Measurements from ENCODE around the gene ALDH3A2. TPM values are rescaled to one million over a fixed set of nuclear protein-coding genes. Genes with fewer than 3 reads are reported as not detected.

ALDH3A2 gene
- total RNA-seq, 6 experiments from 2014 or later, result 12.0 to 20.6 (median 18.4) TPM

GRCh38 chr17:19630035-19630434 lies 18.5 kb upstream of the ALDH3A2 start:
- Mint-ChIP-seq H3K4me3 (no peak overlapping the region), H3K36me3 (ENCODE audit: low read depth) (no peaks in the 10 kb centered on the region), H3K27ac (no peak overlapping the region), H3K4me1 (ENCODE audit: low read depth) (peaks cover 6% of the 10 kb centered on the region), H3K9me3 (no peaks in the 10 kb centered on the region), H3K27me3 (ENCODE audit: insufficient read depth) (peaks cover 7% of the 10 kb centered on the region)
- TF ChIP-seq CTCF (IDR thresholded peaks at IDR 0.05), result no peak
- DNase-seq, result no peak

DNA sequence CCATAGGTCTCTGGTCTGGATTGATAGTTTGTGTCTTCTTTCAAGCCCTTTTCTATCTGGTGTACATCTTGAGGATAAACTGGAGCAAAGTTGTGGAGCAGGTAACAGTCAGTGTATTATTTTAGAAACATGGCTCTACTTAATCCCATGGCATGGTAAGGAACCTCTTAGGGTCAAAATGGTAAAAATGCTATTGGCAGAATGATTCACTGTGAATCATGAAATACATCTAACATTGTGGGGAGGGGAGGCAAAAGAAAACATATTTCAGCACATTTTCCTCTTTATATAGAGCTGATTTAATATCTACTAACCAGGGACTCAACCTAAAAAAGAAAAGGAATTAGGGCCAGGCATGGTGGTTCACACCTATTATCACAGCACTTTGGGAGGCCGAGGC lies 17.9 kb upstream of the ALDH3A2 start:
- no peak overlapping the region for H3K4me3 Mint-ChIP-seq
- TF ChIP-seq CTCF (IDR thresholded peaks at IDR 0.05), result no peak
- no peaks in the 10 kb centered on the region for H3K9me3 Mint-ChIP-seq
- no peaks in the 10 kb centered on the region for H3K36me3 Mint-ChIP-seq (ENCODE audit: low read depth)
- peaks cover 6% of the 10 kb centered on the region for H3K4me1 Mint-ChIP-seq (ENCODE audit: low read depth)
- H3K27me3 Mint-ChIP-seq (ENCODE audit: insufficient read depth), result peaks cover 11% of the 10 kb centered on the region
- H3K27ac Mint-ChIP-seq, result no peak overlapping the region
- no peak for DNase-seq

DNA sequence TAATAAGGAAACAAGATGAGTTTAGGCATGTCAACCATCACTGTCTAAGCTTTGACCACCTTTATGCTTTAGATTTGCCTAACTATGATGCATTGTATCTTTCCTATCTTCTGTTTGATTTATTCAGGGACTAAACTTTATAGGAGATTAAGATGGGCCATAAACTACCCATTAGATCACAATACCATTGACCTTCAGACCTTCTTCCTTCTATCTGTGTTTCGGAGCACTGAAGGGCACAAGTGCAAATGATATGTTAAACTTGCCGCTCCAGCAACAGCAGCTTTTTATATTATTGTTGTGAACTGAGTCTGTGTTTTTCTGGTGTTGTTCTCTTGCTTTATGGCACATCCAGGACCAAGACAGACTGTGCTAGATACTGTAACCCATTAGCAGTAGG lies 16.6 kb upstream of the ALDH3A2 start:
- DNase-seq, result no peak
- Mint-ChIP-seq H3K27ac (no peak overlapping the region), H3K27me3 (ENCODE audit: insufficient read depth) (peaks cover 11% of the 10 kb centered on the region), H3K4me3 (no peak overlapping the region), H3K9me3 (no peaks in the 10 kb centered on the region), H3K36me3 (ENCODE audit: low read depth) (no peaks in the 10 kb centered on the region), H3K4me1 (ENCODE audit: low read depth) (peaks cover 6% of the 10 kb centered on the region)
- no peak for TF ChIP-seq CTCF (IDR thresholded peaks at IDR 0.05)

DNA sequence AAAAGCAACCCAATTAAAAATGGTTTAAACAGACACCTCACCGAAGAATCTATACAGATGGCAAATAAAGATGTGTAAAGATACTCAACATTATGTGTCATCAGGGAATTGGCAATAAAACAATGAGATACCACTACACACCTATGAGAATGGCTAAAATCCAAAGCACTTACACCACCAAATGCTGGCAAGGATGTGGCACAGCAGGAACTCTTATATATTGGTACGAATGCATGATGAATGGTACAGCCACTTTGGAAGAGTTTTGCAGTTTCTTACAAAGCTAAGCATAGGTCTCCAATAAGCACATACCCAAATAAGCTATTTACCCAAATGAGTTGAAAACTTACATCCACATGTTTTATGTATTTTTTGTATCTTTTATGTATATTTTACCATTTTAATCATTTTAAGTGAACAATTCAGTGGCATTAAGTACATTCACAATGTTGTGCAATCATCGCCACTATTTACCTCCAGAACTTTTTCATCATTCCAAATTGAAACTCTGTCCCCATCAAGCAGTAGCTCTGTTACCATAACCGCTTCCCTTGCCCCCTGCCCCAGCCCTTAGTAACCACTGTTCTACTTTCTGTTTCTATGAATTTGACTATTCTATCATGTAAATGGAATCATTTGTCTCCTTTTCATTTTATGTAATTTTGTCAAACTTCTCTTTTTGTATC lies 6.7 kb upstream of the ALDH3A2 start:
- peaks cover 29% of the 10 kb centered on the region for H3K4me1 Mint-ChIP-seq (ENCODE audit: low read depth)
- no peaks in the 10 kb centered on the region for H3K9me3 Mint-ChIP-seq

DNA sequence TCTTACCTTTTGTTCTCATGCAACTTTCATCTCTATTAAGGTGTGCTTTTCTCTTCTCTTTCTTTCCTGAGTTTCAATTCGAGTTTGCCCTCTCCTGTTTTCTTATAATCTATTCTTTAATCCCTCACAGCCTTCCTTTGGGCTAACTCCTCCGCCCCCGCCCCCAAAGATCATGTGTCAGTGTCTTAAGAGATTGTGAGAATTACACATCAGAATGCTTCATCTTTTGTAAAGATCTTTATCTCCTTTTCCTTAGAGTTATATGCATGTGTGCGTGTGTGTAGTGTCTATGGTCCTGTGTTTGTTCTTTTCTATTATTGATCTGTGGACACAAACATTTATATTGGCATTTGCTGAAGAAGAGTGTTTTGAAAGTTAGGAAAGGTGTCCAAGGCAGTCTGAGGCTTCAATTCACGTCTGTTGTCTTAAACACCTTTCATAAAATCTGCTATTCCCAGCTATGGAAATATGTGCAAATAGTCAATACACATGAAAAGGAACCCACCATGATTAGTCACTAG lies 6.1 kb upstream of the ALDH3A2 start:
- H3K27me3 Mint-ChIP-seq (ENCODE audit: insufficient read depth), result peaks cover 17% of the 10 kb centered on the region
- no peak for DNase-seq
- H3K4me1 Mint-ChIP-seq (ENCODE audit: low read depth), result peaks cover 35% of the 10 kb centered on the region
- no peaks in the 10 kb centered on the region for H3K36me3 Mint-ChIP-seq (ENCODE audit: low read depth)
- H3K27ac Mint-ChIP-seq, result no peak overlapping the region
- no peaks in the 10 kb centered on the region for H3K9me3 Mint-ChIP-seq
- no peak for TF ChIP-seq CTCF (IDR thresholded peaks at IDR 0.05)
- H3K4me3 Mint-ChIP-seq, result no peak overlapping the region

More for the DNA sequence above, 6.7 kb upstream of the ALDH3A2 start:
- Mint-ChIP-seq H3K27ac (no peak overlapping the region), H3K27me3 (ENCODE audit: insufficient read depth) (peaks cover 16% of the 10 kb centered on the region), H3K36me3 (ENCODE audit: low read depth) (no peaks in the 10 kb centered on the region), H3K4me3 (no peak overlapping the region)
- DNase-seq, result no peak
- TF ChIP-seq CTCF (IDR thresholded peaks at IDR 0.05), result no peak

Measured in HFFc6 (cell line).